ENCODE results near the gene CNP. TPM values are rescaled to one million over a fixed set of nuclear protein-coding genes. Genes with fewer than 3 reads are reported as not detected.

Gene CNP
- total and polyA plus RNA-seq, 10 of the 15 experiments (the other 5 are each of a cell fraction or from before 2014, with no cell fraction given) = 1.8 to 60.7 (median 31.4) TPM

DNA sequence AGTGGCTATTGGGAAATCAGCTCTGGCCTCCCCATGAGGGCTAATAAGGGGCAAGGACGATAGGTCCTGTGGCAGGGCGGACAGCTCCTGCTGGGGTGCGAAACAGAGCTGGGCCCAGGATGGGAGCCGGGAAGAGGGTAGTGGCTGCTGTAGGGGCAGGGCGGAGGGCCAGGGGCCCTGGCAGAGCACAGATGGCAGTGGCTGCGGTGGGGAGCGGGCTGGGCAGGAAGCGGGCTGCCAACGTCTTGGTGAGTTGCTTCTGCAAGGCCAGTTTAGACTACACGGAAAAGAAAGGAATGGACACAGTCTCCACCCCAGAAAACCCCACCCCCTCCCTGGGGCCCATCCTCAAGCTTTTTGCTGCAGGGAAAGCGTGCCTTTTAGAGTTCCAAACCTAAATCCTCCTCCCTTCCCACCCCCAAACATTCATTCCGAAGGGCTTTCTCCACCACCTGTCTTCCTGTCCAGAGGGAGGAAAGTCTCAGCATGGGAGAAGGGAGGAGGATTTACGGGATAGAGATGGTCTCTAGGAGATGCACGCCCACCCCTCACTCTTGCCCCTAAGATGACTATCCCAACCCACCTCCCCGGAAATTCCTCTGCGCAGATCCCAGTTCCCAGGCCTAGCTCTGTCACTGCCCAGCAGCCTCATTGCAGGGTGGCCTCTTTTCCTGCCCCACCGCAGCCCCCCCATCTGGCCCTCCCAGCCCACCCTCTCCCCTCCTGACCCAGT lies 60.4 kb downstream of the CNP start:
- ChIA-PET POLR2A (no interaction called here), RAD21 (ENCODE audit: unreplicated experiment) (interaction anchor here (0.6 to 2.9 kb wide), 4 partner anchors 83 to 386 kb away, joined by 3 to 17 read pairs (median 4); no protein-coding TSS in a partner anchor), SMC1A (ENCODE audit: uncharacterized antibody, unreplicated experiment) (interaction anchor here (1.0 to 2.7 kb wide), 5 partner anchors 11 to 92 kb away, joined by 5 to 16 read pairs (median 7); partner anchors contain the start of gene DHX58), CTCF (interaction anchor here (0.7 to 10.1 kb wide), 10 partner anchors 10 to 162 kb away, joined by 3 to 83 read pairs (median 15); partner anchors contain the start of genes CNP, DHX58, DNAJC7 and KLHL11)
- DNase-seq (ENCODE audit: low read depth, low spot score) = no peak
- Histone ChIP-seq H3K27ac (ENCODE audit: control insufficient read depth, insufficient read depth) (no peak overlapping the region), H3K9ac (ENCODE audit: control insufficient read depth, insufficient read depth, low read length) (no peak overlapping the region), H3K4me2 (ENCODE audit: control insufficient read depth, insufficient read depth) (no peak overlapping the region), H3K4me1 (ENCODE audit: control insufficient read depth, insufficient read depth, low read length) (peaks cover 13% of the 10 kb centered on the region), H3K9me3 (replicated peaks; ENCODE audit: control insufficient read depth, insufficient read depth, low read length) (no peaks in the 10 kb centered on the region), H3K79me2 (ENCODE audit: control insufficient read depth, insufficient read depth, low read length) (no peaks in the 10 kb centered on the region), H2AFZ (ENCODE audit: control insufficient read depth, low read depth, low read length) (no peak overlapping the region), H3K27me3 (replicated peaks in 1 of 2; ENCODE audit: control insufficient read depth in 2 of 2, insufficient read depth in 2 of 2, low read length in 1 of 2) (no peaks in the 10 kb centered on the region), H3K36me3 (ENCODE audit: control insufficient read depth in 2 of 2, insufficient read depth in 2 of 2, low read length in 1 of 2) (peaks cover 0 to 13% of the 10 kb centered on the region in 2 experiments; a peak in 2 of 4 replicates), H4K20me1 (ENCODE audit: control insufficient read depth, insufficient read depth) (no peaks in the 10 kb centered on the region), H3K4me3 (no peak overlapping the region)
- BruUV-seq (replicated peaks) = no TSS peak
- intact Hi-C loops (cut with micrococcal nuclease; ENCODE audit: unreplicated experiment) = loop anchor here (5.0 kb wide), 2 partner anchors 35 to 75 kb away; no protein-coding TSS in a partner anchor
- TF ChIP-seq HCFC1 (IDR thresholded peaks at IDR 0.05; ENCODE audit: low read length) (no peak), POLR2A (IDR thresholded peaks at IDR 0.05; ENCODE audit: low read depth, low read length) (peak; percentile 50; the same call in 1 of the 2 replicates)
- no peak for FAIRE-seq
- 57% methylated on average over 15 of the region's 17 CpGs for WGBS (ENCODE audit: insufficient coverage, insufficient replicate concordance, low lambda C conversion rate, missing lambda C conversion rate)
- no peak for ATAC-seq
- in situ Hi-C loops (cut with MboI) = no loop called here

Other genes with a start within 250 kb of the CNP start
Only the 7 nearest of the 20 such genes appear.
- gene KLHL10, start 129.0 kb upstream of the CNP start, total RNA-seq (2014; rRNA removed) = 0.11 and 0.62 TPM in 2 replicates
- gene KLHL10, start 129.0 kb upstream of the CNP start, total RNA-seq (2014; rRNA removed; fragmentation: Illumina TruSeq; extraction: Trizol) = 0.13 and 0.18 TPM in 2 replicates
- gene KLHL10, start 129.0 kb upstream of the CNP start, total RNA-seq (2021) = not detected in 2 replicates
- 0.22 and 0.37 TPM in 2 replicates for gene KLHL10, start 129.0 kb upstream of the CNP start, polyA plus RNA-seq (2011; rRNA removed)
- gene KLHL10, start 129.0 kb upstream of the CNP start, polyA plus RNA-seq (2014; fragmentation: Illumina TruSeq; extraction: Trizol) = 0.19 and 0.49 TPM in 2 replicates
- not detected for gene KLHL10, start 129.0 kb upstream of the CNP start, polyA plus RNA-seq (2014; fragmentation: Nextera tagmentation; extraction: Ambion mirVana)
- 0.19 and 0.24 TPM in 2 replicates for gene KLHL10, start 129.0 kb upstream of the CNP start, polyA plus RNA-seq (2014; rRNA removed)
- under 1 TPM in 1 of 2 experiments, not detected in 1; 0.35 TPM for gene KLHL10, start 129.0 kb upstream of the CNP start, polyA plus RNA-seq (2016; fragmentation: Nextera tagmentation; extraction: Ambion mirVana)
- 15.5 and 17.2 TPM in 2 replicates for gene KLHL11, start 101.4 kb upstream of the CNP start, total RNA-seq (2014; rRNA removed)
- 13.4 and 13.9 TPM in 2 replicates for gene KLHL11, start 101.4 kb upstream of the CNP start, total RNA-seq (2014; rRNA removed; fragmentation: Illumina TruSeq; extraction: Trizol)
- gene KLHL11, start 101.4 kb upstream of the CNP start, total RNA-seq (2021) = 11.5 and 13.9 TPM in 2 replicates
- 8.6 and 9.2 TPM in 2 replicates for gene KLHL11, start 101.4 kb upstream of the CNP start, polyA plus RNA-seq (2011; rRNA removed)
- gene KLHL11, start 101.4 kb upstream of the CNP start, polyA plus RNA-seq (2014; fragmentation: Illumina TruSeq; extraction: Trizol) = 3.1 and 4.5 TPM in 2 replicates
- under 1 TPM; 0.07 to 0.10 TPM for gene KLHL11, start 101.4 kb upstream of the CNP start, polyA plus RNA-seq (2014; fragmentation: Nextera tagmentation; extraction: Ambion mirVana)
- 5.4 and 6.0 TPM in 2 replicates for gene KLHL11, start 101.4 kb upstream of the CNP start, polyA plus RNA-seq (2014; rRNA removed)
- gene KLHL11, start 101.4 kb upstream of the CNP start, polyA plus RNA-seq (2016; fragmentation: Nextera tagmentation; extraction: Ambion mirVana) = 10 to 100 TPM; 11.5 to 12.1 TPM
- 104 and 111 TPM in 2 replicates for gene ACLY, start 47.8 kb upstream of the CNP start, total RNA-seq (2014; rRNA removed)
- 112 and 113 TPM in 2 replicates for gene ACLY, start 47.8 kb upstream of the CNP start, total RNA-seq (2014; rRNA removed; fragmentation: Illumina TruSeq; extraction: Trizol)
- 224 and 228 TPM in 2 replicates for gene ACLY, start 47.8 kb upstream of the CNP start, total RNA-seq (2021)
- 96.6 and 140 TPM in 2 replicates for gene ACLY, start 47.8 kb upstream of the CNP start, polyA plus RNA-seq (2011; rRNA removed)
- gene ACLY, start 47.8 kb upstream of the CNP start, polyA plus RNA-seq (2014; fragmentation: Illumina TruSeq; extraction: Trizol) = 113 and 136 TPM in 2 replicates
- 10 to 100 TPM; 32.6 to 39.6 TPM for gene ACLY, start 47.8 kb upstream of the CNP start, polyA plus RNA-seq (2014; fragmentation: Nextera tagmentation; extraction: Ambion mirVana)
- gene ACLY, start 47.8 kb upstream of the CNP start, polyA plus RNA-seq (2014; rRNA removed) = 128 and 129 TPM in 2 replicates
- gene ACLY, start 47.8 kb upstream of the CNP start, polyA plus RNA-seq (2016; fragmentation: Nextera tagmentation; extraction: Ambion mirVana) = 100 to 1,000 TPM; 112 to 116 TPM
- 0.11 and 0.16 TPM in 2 replicates for gene ODAD4, start 36.2 kb upstream of the CNP start, total RNA-seq (2014; rRNA removed)
- gene ODAD4, start 36.2 kb upstream of the CNP start, total RNA-seq (2014; rRNA removed; fragmentation: Illumina TruSeq; extraction: Trizol) = 0.22 and 0.55 TPM in 2 replicates
- 0.46 TPM in 1 of 2 replicates, not detected in the other for gene ODAD4, start 36.2 kb upstream of the CNP start, total RNA-seq (2021)
- gene ODAD4, start 36.2 kb upstream of the CNP start, polyA plus RNA-seq (2011; rRNA removed) = 0.27 and 0.53 TPM in 2 replicates
- 0.17 and 0.60 TPM in 2 replicates for gene ODAD4, start 36.2 kb upstream of the CNP start, polyA plus RNA-seq (2014; fragmentation: Illumina TruSeq; extraction: Trizol)
- under 1 TPM; 0.10 to 0.44 TPM for gene ODAD4, start 36.2 kb upstream of the CNP start, polyA plus RNA-seq (2014; fragmentation: Nextera tagmentation; extraction: Ambion mirVana)
- 0.17 and 0.27 TPM in 2 replicates for gene ODAD4, start 36.2 kb upstream of the CNP start, polyA plus RNA-seq (2014; rRNA removed)
- gene ODAD4, start 36.2 kb upstream of the CNP start, polyA plus RNA-seq (2016; fragmentation: Nextera tagmentation; extraction: Ambion mirVana) = under 1 TPM; 0.68 to 0.73 TPM
- 70.2 and 70.4 TPM in 2 replicates for gene DNAJC7, start 50.6 kb downstream of the CNP start, total RNA-seq (2014; rRNA removed)
- gene DNAJC7, start 50.6 kb downstream of the CNP start, total RNA-seq (2014; rRNA removed; fragmentation: Illumina TruSeq; extraction: Trizol) = 156 and 173 TPM in 2 replicates
- 104 and 113 TPM in 2 replicates for gene DNAJC7, start 50.6 kb downstream of the CNP start, total RNA-seq (2021)
- 60.1 and 72.4 TPM in 2 replicates for gene DNAJC7, start 50.6 kb downstream of the CNP start, polyA plus RNA-seq (2011; rRNA removed)
- gene DNAJC7, start 50.6 kb downstream of the CNP start, polyA plus RNA-seq (2014; fragmentation: Illumina TruSeq; extraction: Trizol) = 164 and 196 TPM in 2 replicates
- gene DNAJC7, start 50.6 kb downstream of the CNP start, polyA plus RNA-seq (2014; fragmentation: Nextera tagmentation; extraction: Ambion mirVana) = 10 to 100 TPM; 61.2 to 70.3 TPM
- 89.6 and 91.8 TPM in 2 replicates for gene DNAJC7, start 50.6 kb downstream of the CNP start, polyA plus RNA-seq (2014; rRNA removed)
- 100 to 1,000 TPM in 1 of 2 experiments, 10 to 100 TPM in 1; 97.9 to 103 TPM for gene DNAJC7, start 50.6 kb downstream of the CNP start, polyA plus RNA-seq (2016; fragmentation: Nextera tagmentation; extraction: Ambion mirVana)
- gene NKIRAS2, start 53.3 kb downstream of the CNP start, total RNA-seq (2014; rRNA removed) = 36.8 and 39.3 TPM in 2 replicates
- gene NKIRAS2, start 53.3 kb downstream of the CNP start, total RNA-seq (2014; rRNA removed; fragmentation: Illumina TruSeq; extraction: Trizol) = 16.3 and 16.9 TPM in 2 replicates
- gene NKIRAS2, start 53.3 kb downstream of the CNP start, total RNA-seq (2021) = 22.9 and 25.8 TPM in 2 replicates
- 11.9 and 20.3 TPM in 2 replicates for gene NKIRAS2, start 53.3 kb downstream of the CNP start, polyA plus RNA-seq (2011; rRNA removed)
- gene NKIRAS2, start 53.3 kb downstream of the CNP start, polyA plus RNA-seq (2014; fragmentation: Illumina TruSeq; extraction: Trizol) = 24.4 and 33.6 TPM in 2 replicates
- 1 to 10 TPM; 6.4 to 6.9 TPM for gene NKIRAS2, start 53.3 kb downstream of the CNP start, polyA plus RNA-seq (2014; fragmentation: Nextera tagmentation; extraction: Ambion mirVana)
- gene NKIRAS2, start 53.3 kb downstream of the CNP start, polyA plus RNA-seq (2014; rRNA removed) = 39.4 and 49.7 TPM in 2 replicates
- 10 to 100 TPM; 28.6 to 32.2 TPM for gene NKIRAS2, start 53.3 kb downstream of the CNP start, polyA plus RNA-seq (2016; fragmentation: Nextera tagmentation; extraction: Ambion mirVana)
- gene C17orf113, start 83.8 kb downstream of the CNP start, total RNA-seq (2014; rRNA removed) = 0.11 and 0.17 TPM in 2 replicates
- not detected in 2 replicates for gene C17orf113, start 83.8 kb downstream of the CNP start, total RNA-seq (2014; rRNA removed; fragmentation: Illumina TruSeq; extraction: Trizol)
- 0.08 and 0.11 TPM in 2 replicates for gene C17orf113, start 83.8 kb downstream of the CNP start, total RNA-seq (2021)
- gene C17orf113, start 83.8 kb downstream of the CNP start, polyA plus RNA-seq (2011; rRNA removed) = 0.06 and 0.08 TPM in 2 replicates
- 0.03 TPM in 1 of 2 replicates, not detected in the other for gene C17orf113, start 83.8 kb downstream of the CNP start, polyA plus RNA-seq (2014; fragmentation: Illumina TruSeq; extraction: Trizol)
- gene C17orf113, start 83.8 kb downstream of the CNP start, polyA plus RNA-seq (2014; fragmentation: Nextera tagmentation; extraction: Ambion mirVana) = not detected
- gene C17orf113, start 83.8 kb downstream of the CNP start, polyA plus RNA-seq (2014; rRNA removed) = 0.14 and 0.27 TPM in 2 replicates
- gene C17orf113, start 83.8 kb downstream of the CNP start, polyA plus RNA-seq (2016; fragmentation: Nextera tagmentation; extraction: Ambion mirVana) = under 1 TPM; 0.03 to 0.04 TPM